Testis (tissue), 2 donors: ENCODE measurements around the gene NRF1.

Source experiments
- CTCF ChIP-seq, 3 experiments: fragments of 450-650 bp in 2 of 3; fragments of 200-600 bp in 1 of 3; sonication (generic) in 1 of 3; IDR thresholded peaks; one replicate each; pipeline ENCODE4 v1.5.1; 2016 to 2019; ENCODE audit warnings: antibody characterized with exemption in 3 of 3, mild to moderate bottlenecking in 2 of 3, moderate library complexity in 1 of 3
- POLR2A ChIP-seq: fragments of 450-650 bp; IDR thresholded peaks from one replicate; pipeline ENCODE4 v1.6.1; 2017; ENCODE audit warnings: antibody characterized with exemption, mild to moderate bottlenecking, moderate library complexity

GRCh38 chr7:129729511-129729910 lies 118.0 kb downstream of the NRF1 start:
- TF ChIP-seq POLR2A (no peak), CTCF (IDR thresholded peaks at IDR 0.05) (no peak)
